GM19397 (cell line): ENCODE results near the gene CD34.
"Not testable (repeated sequence)": the region's sequence is repeated elsewhere in the genome, so short reads cannot be mapped to it uniquely, and the experiment has no call there.

Experiments used
- ATAC-seq: cut with Tn5 transposase; IDR thresholded peaks from one replicate; pipeline ENCODE4 v1.9.1; 2021; ENCODE audit warnings: mild to moderate bottlenecking, moderate library complexity; ENCODE audit not compliant: unreplicated experiment

Gene CD34, protein sequence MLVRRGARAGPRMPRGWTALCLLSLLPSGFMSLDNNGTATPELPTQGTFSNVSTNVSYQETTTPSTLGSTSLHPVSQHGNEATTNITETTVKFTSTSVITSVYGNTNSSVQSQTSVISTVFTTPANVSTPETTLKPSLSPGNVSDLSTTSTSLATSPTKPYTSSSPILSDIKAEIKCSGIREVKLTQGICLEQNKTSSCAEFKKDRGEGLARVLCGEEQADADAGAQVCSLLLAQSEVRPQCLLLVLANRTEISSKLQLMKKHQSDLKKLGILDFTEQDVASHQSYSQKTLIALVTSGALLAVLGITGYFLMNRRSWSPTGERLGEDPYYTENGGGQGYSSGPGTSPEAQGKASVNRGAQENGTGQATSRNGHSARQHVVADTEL

DNA sequence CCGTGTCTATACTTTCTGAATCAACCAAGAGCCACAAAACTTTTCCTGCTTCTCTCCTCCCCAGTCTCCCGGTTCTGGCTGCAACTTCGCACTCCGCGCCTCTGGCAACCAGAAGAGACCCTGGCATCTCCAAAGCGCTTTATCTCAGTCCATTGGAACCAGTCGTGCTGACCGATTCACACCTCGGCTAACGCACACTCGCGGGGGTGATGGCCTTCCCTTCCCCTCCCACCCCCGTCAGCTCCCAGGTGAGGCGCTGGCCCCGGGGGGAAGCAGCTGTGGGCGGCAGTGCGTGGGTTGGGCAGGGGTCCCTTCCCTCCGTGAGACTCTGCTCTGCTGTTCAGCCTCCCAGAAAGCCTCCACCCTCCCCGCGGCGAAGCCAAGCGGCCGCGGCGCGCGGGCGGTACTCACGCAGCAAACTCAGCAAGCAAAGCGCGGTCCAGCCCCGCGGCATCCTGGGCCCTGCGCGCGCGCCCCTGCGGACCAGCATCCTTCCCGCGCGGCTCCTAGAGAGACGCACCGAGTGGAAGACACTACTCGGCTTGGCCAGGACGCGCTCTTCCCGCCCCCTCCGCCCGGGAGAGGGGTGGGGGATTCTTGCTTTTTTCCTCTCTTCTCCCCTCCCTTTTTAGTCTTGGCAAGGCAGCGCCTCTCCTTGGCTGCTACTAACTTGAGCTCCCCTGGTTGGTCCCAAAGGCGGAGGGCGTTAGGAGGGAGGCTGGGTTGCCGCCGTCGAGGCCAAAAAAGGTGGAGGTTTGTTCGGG lies at the start of gene CD34:
CD34 (minus strand) TSS at position 535 of the 764 bp plus-strand sequence; CDS start at position 490, 45 bp downstream.
- ATAC-seq: no peak

DNA sequence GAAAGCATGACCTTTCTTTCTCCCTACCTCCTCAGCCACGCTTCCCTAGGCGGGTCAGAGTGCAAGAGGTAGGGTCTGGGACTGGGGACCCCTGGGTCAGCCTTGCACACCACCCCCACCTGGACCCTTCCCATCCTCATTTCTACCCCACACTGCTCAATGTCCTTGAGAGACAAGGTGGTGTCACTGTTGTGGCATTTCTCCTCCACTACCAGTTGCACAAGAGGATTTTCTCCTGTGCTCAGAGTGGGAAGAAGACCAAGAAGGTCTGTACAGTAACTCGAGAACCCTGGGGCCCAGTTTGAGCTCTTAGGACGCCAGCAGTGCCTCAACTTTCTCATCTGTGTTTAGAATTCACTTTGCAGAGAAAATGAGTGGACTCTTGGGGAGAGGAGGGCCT lies 49.4 kb upstream of the CD34 start:
- no peak for ATAC-seq

DNA sequence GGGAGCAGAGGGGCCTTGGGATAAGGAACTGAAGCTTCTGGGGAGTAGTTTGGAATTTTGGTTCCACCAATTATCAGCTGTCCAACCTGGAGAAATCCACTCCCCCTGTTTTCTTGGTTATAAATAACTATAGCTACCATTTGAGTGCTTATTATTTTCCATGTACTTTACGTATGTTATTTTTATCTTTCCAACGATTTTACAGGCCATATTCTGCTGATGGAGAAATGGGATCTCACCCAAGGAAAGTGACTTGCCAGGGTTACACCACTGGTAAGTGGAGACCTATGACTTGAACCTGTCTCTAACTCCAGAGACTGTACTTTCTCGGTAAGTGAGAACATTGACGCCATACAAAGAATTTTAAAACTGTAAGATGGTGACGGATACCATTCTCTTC lies 49.0 kb upstream of the CD34 start:
- ATAC-seq: no peak

DNA sequence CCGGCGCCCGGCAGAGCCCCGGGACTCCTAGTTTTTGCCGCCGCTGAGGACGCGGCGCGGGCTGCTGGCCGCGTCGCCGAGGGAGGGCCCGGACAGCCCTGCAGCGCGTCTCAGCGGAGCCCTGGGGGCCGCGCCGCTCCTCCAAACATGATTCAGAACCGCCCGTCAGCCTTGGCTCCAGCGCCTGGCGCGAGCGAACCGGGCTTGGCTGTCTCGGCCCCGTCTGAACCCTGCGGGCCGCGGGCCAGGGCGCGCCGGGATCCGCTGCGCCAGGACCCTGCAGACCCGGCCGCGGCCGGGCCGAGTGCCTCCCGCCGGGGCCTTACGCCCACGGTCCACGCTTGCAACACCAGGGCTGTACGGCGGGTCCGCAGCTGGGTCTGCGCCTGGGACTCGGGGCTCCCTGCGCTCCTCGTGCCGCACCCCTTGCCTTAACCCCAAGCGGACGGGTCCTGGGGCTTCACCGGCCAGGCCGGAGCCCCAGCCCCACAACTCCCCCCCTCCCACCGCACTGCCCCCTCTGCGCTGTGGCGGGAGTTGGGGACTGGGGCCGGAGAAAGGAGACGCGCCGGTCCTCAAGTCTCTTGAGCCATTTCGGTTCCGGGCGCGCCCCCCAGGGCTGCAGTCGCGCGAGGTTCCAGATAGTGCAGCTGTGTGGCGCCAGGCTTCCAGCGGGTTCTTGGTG lies 48.4 kb upstream of the CD34 start:
- no peak for ATAC-seq

DNA sequence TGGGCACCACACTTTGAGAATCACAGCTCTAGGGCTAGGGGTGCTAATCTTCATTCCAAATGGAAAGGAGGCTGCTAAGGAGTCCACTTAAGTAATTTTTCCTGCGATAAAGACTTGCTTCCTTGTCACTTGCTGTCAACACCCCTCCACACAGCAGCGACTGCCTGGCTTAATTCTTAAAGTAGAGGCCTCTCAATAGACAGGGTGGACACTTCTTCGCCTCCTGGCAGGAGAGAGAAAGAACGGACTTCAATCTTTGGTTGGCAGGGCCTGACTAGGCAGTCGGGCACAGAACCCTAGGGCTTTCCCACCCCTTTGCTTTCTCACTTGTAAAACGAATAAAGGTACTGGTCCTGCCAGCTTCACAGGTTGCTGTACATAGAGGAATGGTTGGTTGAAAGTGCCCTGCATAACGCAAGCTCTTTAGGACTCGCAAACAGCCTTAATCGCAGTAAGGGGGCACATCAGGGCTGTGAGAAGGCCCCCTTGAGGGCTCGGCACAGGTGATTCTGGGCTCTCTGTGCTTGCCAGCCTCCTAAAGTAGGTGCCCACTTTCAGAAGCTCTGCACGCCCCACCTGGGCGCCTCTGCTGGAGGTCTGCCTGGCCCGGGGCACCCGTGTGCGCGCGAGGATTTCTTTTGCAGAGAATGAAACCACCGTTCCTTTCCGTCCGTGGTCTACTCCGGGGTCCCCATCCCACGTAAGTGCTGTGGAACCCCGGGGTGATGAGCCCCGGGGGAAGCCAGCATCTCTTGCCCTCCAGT lies 47.6 kb upstream of the CD34 start:
- ATAC-seq: no peak

DNA sequence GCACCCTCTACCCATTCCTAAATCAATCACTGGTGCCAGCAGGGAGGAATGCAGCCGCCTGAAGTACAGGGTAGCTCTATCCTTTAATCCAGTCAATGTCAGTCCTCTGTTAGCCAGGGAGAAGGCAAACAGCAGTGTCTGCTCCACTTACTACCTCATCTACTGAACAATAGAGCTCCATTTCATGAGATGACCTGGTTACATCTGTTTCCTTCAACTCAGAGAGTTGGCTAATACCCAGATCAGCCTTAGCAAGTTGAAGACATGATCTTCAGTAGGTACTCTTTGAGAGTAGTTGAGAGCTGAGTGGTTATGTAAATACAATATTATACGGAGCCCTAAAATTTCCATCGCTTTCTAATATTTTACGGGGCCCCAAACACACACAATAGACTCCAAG lies 46.1 kb upstream of the CD34 start:
- ATAC-seq: no peak

DNA sequence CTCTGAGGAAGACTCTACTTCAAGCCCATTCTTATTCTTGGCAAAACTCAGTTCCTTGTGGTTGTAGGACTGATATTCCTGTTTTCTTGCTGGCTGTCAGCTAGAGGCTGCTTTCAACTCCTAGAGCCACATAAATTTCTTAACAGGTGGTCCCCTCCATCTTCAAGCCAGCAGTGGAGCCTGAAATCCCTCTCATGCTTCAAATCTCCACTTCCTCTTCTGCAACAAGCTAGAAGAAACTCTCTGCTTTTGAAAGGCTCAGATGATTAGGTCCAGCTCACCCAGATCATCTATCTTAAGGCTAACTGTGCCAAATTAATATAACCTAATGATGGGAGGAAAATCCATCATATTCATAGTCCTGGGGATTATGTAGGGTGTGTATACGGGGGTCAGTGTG lies 43.2 kb upstream of the CD34 start:
- ATAC-seq: no peak

DNA sequence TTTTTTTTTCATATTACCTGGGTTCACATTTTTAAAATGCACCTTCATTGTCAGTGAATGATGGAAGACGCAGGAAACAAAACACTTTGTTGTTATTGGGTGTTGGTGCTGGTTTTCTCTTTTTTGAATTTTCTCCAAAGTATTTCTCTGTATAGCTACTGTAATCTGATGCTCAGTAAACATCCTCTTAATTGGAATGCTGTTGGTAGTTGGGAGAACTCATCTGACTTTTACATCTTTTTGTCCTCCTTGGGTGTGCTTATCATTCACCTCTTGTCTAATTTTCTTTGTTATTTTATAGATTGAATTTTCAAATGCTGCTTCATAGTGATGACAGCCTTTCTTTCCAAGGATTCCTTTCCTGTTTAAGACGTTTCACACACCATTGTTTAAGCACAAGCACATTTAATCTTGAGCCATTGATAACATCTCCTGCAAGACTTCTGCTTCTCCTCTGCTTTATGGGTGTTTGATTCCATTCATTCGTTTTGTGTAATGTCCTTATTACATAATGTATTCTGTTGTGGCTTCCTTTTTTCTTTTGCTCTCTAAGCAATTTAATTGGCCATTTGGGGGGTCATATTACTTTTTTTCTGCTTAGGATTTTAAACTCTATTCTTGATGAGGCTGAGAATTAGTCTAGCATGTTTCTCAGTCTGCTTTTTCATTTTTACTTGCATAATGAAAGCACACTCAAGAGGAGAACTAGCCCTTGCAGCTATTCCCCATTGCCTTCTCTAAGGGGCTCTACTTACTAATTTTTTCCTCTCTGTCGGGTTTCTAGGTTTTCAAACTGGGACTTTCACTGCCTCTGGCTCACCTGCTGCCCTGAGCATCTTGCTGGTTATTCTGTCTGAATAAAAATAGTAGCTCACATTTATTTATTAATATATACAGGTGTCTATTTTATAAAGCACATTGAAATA lies 42.0 kb upstream of the CD34 start:
- no peak for ATAC-seq

DNA sequence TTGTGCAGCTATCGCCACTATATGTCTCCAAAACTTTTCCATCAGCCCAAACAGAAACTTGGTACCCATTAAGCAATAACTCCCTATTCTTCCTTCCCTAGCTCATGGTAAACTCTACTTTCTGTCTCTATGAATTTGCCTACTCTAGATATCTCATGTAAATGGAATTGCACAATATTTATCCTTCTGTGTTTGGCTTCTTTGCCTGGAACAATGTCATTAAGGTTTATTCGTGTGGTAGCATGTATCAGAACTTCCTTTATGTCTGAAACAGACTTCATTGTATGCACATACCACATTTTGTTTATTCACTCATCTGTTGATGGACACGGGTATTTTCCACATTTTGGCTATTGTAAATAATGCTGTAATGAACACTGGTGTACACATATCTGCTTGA lies 40.7 kb upstream of the CD34 start:
- ATAC-seq: no peak

DNA sequence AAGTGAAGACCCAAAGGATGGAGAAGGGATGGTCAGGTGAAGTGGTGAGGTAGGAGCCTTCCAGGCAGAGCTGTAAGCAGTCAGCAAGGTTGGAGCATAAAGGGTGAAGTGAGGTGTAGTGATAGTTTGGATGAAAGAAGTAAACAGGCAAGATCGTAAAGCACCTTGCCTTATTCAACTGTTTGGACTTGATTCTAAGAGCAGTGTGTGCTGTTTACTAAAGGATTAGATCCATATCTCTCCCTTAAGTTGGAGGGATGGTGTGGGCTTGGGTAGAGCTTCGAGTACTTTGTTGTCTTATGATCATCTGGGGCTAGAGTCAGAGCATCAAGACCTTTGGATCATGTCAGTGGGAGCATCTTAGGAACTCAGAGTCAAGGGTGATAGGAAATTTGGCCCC lies 39.8 kb upstream of the CD34 start:
- ATAC-seq: no peak

DNA sequence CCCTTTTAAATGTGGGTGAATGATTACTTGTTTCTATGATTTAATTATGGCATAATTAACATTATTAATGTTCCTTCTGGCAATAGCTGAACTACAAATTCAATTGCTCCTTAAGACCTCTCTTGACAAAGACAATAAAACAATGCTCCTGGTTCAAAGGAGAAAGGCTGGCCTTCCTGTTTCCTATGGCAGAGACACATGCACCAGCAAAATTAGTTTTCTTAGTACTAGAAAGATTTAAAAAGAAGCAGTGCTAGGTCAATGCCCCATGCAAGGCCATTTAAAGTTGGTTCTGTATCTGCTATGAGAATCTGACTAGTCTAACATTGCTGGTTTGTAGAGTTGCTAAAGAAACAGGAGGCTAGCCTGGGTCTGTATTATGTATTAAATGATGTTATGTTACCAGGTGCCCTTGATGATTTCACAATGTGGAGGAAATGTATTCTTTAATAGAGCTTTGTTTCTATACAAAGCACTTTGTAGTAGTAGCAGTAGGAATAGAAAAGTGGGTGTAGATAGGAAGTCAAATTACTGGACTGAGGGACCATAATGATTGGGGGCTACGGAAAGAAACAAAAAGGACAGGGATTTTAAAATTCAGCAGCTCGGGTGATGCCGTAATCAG lies 38.8 kb upstream of the CD34 start:
- no peak for ATAC-seq

DNA sequence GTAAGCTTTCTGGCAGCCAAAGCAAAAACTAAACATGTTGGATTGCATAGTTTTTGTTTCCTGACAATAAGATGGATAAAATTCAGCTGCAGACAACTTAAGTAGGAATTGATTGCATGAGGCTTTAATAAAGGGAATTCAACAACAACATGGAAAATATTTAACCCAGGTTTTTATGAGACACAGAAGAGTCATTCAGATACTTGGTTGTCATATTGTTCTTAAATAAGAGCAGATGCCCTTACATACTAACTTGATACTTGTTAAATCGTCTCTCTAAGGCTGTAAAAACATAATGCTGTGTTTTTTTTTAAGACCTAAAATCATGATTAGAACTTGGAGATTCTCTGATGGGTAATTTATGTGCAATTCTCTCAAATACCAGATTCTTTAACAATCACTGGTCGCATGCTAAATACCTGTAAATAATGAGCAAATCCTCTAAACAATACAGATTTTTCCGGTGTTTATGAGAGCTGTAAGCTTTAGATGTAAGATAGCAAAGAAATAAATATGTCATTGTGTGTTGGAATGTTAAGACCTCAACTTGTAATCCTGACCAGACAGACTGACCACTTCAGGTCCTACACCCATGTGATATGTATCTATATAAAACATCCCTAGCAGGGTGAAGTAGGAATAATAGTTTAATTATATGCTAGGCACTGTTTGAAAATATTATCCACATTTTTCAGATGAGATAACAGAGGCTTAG lies 37.8 kb upstream of the CD34 start:
- no peak for ATAC-seq

DNA sequence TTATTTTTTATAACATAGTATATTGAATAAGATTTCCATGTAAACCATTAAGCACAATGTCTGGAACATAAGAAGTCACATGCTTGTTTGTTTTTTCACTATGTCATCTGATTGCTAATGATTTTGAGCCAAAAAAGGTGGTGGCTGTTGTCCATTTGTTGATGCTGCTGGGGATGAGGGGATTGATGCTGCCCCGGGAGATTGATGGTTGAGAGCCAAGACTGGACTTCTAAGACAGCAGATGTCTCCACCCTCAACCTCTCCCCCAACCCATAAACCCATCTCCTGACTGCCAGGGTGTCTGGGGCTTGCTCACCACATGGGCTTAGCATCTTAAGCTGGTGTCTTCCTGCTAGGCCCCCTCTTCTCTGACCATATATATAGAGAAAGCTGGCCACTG lies 35.8 kb upstream of the CD34 start:
- ATAC-seq: no peak

DNA sequence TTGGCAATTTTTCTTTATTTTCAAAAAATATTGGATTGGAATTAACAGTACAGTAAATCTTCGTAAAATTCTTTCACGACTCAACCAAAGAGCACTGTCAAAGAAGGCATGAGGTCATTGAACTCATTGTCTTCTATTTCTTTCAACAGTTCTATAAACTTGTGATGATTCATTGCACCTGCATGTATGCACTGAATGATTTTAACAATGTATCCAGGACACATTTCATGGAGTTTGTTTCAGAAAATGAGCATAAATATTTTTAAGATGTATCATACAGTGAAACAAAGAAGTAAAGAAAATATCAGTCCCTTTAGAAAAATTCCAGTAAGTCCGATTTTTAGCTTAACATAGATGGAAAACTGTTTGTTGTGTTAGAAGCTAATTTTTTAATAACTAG lies 33.6 kb upstream of the CD34 start:
- ATAC-seq: no peak

DNA sequence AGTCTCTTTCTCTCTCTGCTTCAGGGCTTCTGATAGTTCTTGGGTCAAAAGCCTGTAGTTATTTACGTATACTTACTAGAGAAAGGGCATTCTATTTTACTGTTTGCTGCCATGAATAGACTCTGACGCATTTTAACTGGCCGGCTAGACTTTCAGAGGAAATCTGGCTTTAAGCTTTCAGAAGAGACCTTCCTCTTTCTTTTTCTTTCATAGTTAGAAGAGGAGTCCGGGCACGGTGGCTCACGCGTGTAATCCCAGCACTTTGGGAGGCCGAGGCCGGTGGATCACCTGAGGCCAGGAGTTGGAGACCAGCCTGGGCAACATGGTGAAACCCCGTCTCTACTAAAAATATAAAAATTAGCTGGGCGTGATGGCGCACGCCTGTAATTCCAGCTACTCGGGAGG lies 31.4 kb upstream of the CD34 start:
- ATAC-seq: not testable (repeated sequence)

DNA sequence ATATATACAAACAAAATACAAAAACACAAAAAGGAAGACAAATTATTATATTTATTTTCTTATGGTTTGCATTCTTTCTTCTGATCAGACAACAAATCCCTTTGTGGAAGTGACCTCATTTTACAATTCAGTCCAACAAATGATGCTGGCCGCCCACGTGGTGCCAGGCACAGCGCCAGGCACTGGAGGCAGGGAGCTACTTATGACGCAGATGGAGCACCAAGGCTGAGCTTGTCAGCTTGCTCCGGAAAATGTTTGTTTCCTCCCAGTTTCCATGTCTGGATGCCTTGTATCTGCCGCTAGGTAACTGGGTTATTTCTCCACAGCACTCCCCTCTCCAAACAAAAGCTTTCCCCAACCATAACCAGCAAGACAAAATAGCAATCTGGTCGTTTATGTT lies 30.7 kb upstream of the CD34 start:
- ATAC-seq: no peak

DNA sequence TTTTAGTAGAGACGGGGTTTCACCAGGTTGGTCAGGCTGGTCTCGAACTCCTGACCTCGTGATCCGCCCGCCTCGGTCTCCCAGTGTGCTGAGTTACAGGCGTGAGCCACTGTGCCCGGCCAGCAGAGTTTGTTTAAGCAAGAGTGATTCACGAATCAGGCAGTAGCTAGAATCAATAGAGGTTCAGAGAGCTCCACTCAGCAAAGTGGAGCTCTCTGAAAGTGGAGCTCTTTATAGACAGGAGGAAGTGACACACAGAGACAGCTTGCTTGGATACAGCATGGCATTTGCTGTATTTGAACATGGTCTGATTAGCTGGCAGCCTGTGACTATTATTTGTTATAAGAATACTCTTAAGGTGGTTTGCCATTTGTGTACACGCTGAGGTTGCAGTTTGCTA lies 27.1 kb upstream of the CD34 start:
- no peak for ATAC-seq

DNA sequence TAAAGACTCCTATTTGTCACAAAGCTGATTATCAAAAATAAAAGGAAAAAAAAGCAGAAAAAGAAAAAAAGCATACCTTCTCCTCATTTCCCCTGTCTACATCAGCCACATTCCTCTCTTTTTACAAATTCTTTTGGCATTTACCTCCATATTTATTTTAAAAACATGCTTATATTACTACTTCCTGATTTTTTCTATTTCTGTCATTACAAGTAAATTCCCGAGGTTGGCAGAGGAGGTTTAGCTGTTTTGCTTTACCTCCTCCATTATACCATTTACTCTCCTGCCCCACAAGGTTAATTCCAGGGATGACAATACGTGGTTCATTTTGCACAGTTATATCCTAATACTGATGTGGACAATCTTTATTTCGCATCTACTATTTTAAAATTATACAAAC lies 26.3 kb upstream of the CD34 start:
- no peak for ATAC-seq

DNA sequence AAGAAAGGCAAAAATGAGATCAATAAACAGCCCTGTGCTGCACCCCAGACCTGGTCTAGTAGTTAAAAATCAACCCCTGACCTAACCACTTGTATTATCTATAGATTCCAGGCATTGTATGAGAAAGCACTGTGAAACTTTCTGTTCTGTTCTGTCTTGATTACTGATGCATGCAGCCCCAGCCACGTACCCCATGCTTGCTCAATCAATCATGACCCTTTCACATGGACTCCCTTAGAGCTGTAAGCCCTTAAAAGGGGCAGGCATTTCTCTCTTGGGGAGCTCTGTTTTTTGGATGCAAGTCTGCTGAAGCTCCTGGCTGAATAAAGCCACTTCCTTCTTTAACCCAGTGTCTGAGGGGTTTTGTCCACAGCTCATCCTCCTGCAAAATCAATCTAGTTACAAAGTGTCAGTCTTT lies 24.2 kb upstream of the CD34 start:
- peak; percentile 98 for ATAC-seq
